Cerebellar cortex (tissue), 1 donor: ENCODE measurements around the gene CES2.
"Not testable (repeated sequence)": the region's sequence is repeated elsewhere in the genome, so short reads cannot be mapped to it uniquely, and the experiment has no call there.

Experiments
- DNase-seq: peaks from one replicate; pipeline ENCODE4 v3.0.0-alpha.2; 2015; ENCODE audit warnings: low spot score

Gene CES2

GRCh38 chr16:66919569-66920298, 15.6 kb upstream of the CES2 start:
- DNase-seq: no peak

GRCh38 chr16:66920299-66920590, 15.1 kb upstream of the CES2 start:
- no peak for DNase-seq

- DNase-seq: no peak
These were observed 14.2 kb upstream of the CES2 start for GRCh38 chr16:66920924-66921680.

GRCh38 chr16:66921729-66922450, 13.4 kb upstream of the CES2 start:
- no peak for DNase-seq

- DNase-seq: peak; percentile 55
These were observed 12.0 kb upstream of the CES2 start for GRCh38 chr16:66923247-66923731.

GRCh38 chr16:66923866-66924265, 11.4 kb upstream of the CES2 start:
- DNase-seq: no peak

GRCh38 chr16:66924527-66925321, 10.6 kb upstream of the CES2 start:
- DNase-seq: no peak

- no peak for DNase-seq
These were observed 9.9 kb upstream of the CES2 start, which contains the start of gene RRAD for GRCh38 chr16:66925322-66925840. RRAD (minus strand) TSS chr16:66925535; CDS start chr16:66925179, 356 bp downstream.

GRCh38 chr16:66926171-66926947, 9.0 kb upstream of the CES2 start:
- DNase-seq: no peak

- no peak for DNase-seq
These were observed 8.3 kb upstream of the CES2 start for GRCh38 chr16:66926961-66927436.

GRCh38 chr16:66927918-66928649, 7.2 kb upstream of the CES2 start:
- no peak for DNase-seq

- no peak for DNase-seq
These were observed 6.5 kb upstream of the CES2 start for GRCh38 chr16:66928702-66929388.

GRCh38 chr16:66930189-66930588, 5.1 kb upstream of the CES2 start:
- DNase-seq: no peak

GRCh38 chr16:66931665-66932064, 3.7 kb upstream of the CES2 start:
- no peak for DNase-seq

- no peak for DNase-seq
These were observed 3.2 kb upstream of the CES2 start for GRCh38 chr16:66932076-66932475.

GRCh38 chr16:66933776-66934137, 1.6 kb upstream of the CES2 start:
- DNase-seq: no peak

- peak; percentile 76 for DNase-seq
These were observed 1.0 kb upstream of the CES2 start, which contains the start of gene CIAO2B for GRCh38 chr16:66934138-66934838. CIAO2B (minus strand) TSS chr16:66934402; CDS start chr16:66934364, 38 bp downstream.

GRCh38 chr16:66934839-66935313, 440 bp upstream of the CES2 start:
- DNase-seq: not testable (repeated sequence)

- DNase-seq: no peak
These were observed 1.1 kb downstream of the CES2 start for GRCh38 chr16:66936462-66936861.
